Stimulated activated CD4-positive, alpha-beta T cell treated with anti-CD3 and anti-CD28 coated beads, Interleukin-4, amount 100 ng/mL, for 4 hours (primary cell): Measurements from ENCODE around the gene ZNF322.
"Not testable (repeated sequence)": the region's sequence is repeated elsewhere in the genome, so short reads cannot be mapped to it uniquely, and the experiment has no call there.

Experiments
- DNase-seq, 2 experiments: peaks; one replicate each; pipeline ENCODE4 v3.0.0-alpha.2; 2020

Gene ZNF322

GRCh38 chr6:26659042-26659999, at the start of gene ZNF322:
Gene ZNF322 (minus strand): TSS chr6:26659746. CDS start chr6:26638553, 21,193 bp downstream.
- DNase-seq, result peak; percentile 82 to 83

- not testable (repeated sequence) for DNase-seq
Measured at GRCh38 chr6:26705780-26706179, 46.2 kb upstream of the ZNF322 start.

GRCh38 chr6:26705352-26705751, 45.8 kb upstream of the ZNF322 start:
- DNase-seq, result not testable (repeated sequence)

GRCh38 chr6:26701023-26701747, 41.6 kb upstream of the ZNF322 start:
- not testable (repeated sequence) for DNase-seq

GRCh38 chr6:26697496-26697895, 38.0 kb upstream of the ZNF322 start:
- not testable (repeated sequence) for DNase-seq

GRCh38 chr6:26689324-26689947, 29.9 kb upstream of the ZNF322 start:
- not testable (repeated sequence) for DNase-seq

GRCh38 chr6:26682435-26683042, 23.0 kb upstream of the ZNF322 start:
- DNase-seq, result not testable (repeated sequence)

- not testable (repeated sequence) for DNase-seq
Measured at GRCh38 chr6:26673287-26673686, 13.7 kb upstream of the ZNF322 start.

GRCh38 chr6:26670558-26670957, 11.0 kb upstream of the ZNF322 start:
- not testable (repeated sequence) for DNase-seq

GRCh38 chr6:26670003-26670402, 10.5 kb upstream of the ZNF322 start:
- DNase-seq, result not testable (repeated sequence)

GRCh38 chr6:26660000-26660361, 435 bp upstream of the ZNF322 start:
- DNase-seq, result no peak

- no peak for DNase-seq
Measured at GRCh38 chr6:26657256-26657655, 2.3 kb downstream of the ZNF322 start.

- DNase-seq, result no peak
Measured at GRCh38 chr6:26653007-26653406, 6.5 kb downstream of the ZNF322 start.

GRCh38 chr6:26651133-26651781, 8.3 kb downstream of the ZNF322 start:
- DNase-seq, result no peak

GRCh38 chr6:26646074-26646473, 13.5 kb downstream of the ZNF322 start:
- DNase-seq, result no peak

- no peak for DNase-seq
Measured at GRCh38 chr6:26640806-26641205, 18.7 kb downstream of the ZNF322 start.

- DNase-seq, result no peak
Measured at GRCh38 chr6:26629359-26629758, 30.2 kb downstream of the ZNF322 start.

GRCh38 chr6:26627843-26628242, 31.7 kb downstream of the ZNF322 start:
- DNase-seq, result no peak

GRCh38 chr6:26624557-26624956, 35.0 kb downstream of the ZNF322 start:
- no peak for DNase-seq

GRCh38 chr6:26623339-26623859, 36.1 kb downstream of the ZNF322 start:
- DNase-seq, result no peak

- DNase-seq, result no peak
Measured at GRCh38 chr6:26613689-26614683, 45.6 kb downstream of the ZNF322 start.
